Muscle layer of colon (tissue), 2 donors: ENCODE data around the gene KRTAP10-8.
"Not testable (repeated sequence)": the region's sequence is repeated elsewhere in the genome, so short reads cannot be mapped to it uniquely, and the experiment has no call there.

ENCODE experiments used
- H3K27ac ChIP-seq: one replicate; pipeline ENCODE4 v1.7.0; 2013; ENCODE audit warnings: low read depth, mild to moderate bottlenecking, low read length, moderate library complexity
- H3K27me3 ChIP-seq, 2 donors: one replicate each; pipeline ENCODE4 v1.7.0; 2013; ENCODE audit warnings: low read length in 2 of 2, mild to moderate bottlenecking in 2 of 2; ENCODE audit not compliant: insufficient read depth in 2 of 2, control insufficient read depth in 1 of 2
- H3K36me3 ChIP-seq: one replicate; pipeline ENCODE4 v1.7.0; 2013; ENCODE audit warnings: mild to moderate bottlenecking, low read length; ENCODE audit not compliant: insufficient read depth
- H3K4me1 ChIP-seq: one replicate; pipeline ENCODE4 v1.7.0; 2013; ENCODE audit warnings: mild to moderate bottlenecking, low read length; ENCODE audit not compliant: insufficient read depth
- H3K4me3 ChIP-seq, 2 donors: one replicate each; pipeline ENCODE4 v1.7.0; 2013; ENCODE audit warnings: low read length in 2 of 2, low read depth in 1 of 2, mild to moderate bottlenecking in 1 of 2, moderate library complexity in 1 of 2
- H3K9ac ChIP-seq: one replicate; pipeline ENCODE4 v1.7.0; 2013; ENCODE audit warnings: low read length
- H3K9me3 ChIP-seq: one replicate; pipeline ENCODE4 v1.7.0; 2013; ENCODE audit warnings: mild to moderate bottlenecking, low read length
- donor health status: abdominal sarcoma.
- donor health status: Adenocarcinoma of cecum.

Gene KRTAP10-8

DNA sequence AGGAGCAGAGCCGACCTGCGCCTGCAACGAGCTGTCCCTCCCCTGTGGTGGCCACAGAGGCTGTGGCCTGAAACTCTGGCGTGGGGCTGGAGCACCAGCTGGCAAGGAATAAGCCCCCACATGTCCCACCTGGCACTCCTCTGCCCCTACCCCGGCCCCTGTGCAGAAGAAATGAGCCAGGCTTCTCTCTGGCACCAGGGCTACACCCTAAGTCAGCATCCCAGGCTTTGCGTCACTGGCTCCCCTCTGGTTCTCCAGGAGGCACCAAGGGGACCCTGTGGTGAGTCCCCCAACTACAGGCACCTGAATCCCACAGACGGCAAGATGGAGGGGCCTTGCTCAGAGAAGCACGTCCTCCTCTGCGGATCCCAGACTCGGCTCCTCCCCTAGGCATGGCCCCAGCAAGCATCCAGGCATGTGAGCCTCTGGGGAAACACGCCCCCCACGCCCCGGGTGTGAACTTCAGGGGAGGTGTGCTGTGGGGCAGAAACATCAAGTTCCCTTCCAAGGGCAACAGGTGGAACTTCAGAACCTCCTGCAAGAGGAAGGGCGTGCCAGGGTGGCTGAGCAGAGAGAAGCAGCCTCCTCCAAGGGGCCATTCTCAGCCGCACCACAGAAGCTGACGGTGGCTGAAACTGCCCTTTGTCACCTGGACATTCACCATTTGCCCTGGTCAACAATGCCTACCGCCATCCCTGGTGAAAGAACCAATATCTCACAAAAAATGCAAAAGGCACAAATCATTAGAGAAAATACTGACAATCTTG lies 8.6 kb upstream of the KRTAP10-8 start:
- Histone ChIP-seq H3K27me3 (peaks cover 0 to 19% of the 10 kb centered on the region in 2 donors), H3K4me1 (no peaks in the 10 kb centered on the region), H3K27ac (no peak overlapping the region)

DNA sequence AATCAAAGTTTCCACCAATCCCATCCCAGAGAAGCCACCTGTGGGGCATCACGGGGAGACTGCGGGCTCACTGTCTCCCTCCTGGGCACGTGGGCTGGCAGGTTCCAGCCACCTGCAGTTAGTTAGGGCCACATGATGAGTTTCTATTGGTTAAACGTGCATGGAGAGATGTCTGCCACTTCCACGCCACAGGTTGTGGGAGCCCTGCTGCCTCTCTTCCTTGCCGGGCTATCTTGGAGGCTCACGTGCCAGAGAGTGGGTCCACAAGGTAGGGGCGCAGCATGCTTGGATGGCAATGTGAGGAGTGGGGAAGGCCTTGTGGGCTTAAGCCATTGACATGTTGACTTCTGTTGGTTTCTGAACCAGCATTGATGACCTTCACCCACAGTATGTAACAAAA lies 8.0 kb upstream of the KRTAP10-8 start:
- Histone ChIP-seq H3K36me3 (no peaks in the 10 kb centered on the region), H3K9me3 (peaks cover 7% of the 10 kb centered on the region), H3K27me3 (peaks cover 0 to 19% of the 10 kb centered on the region in 2 donors), H3K4me1 (no peaks in the 10 kb centered on the region), H3K9ac (no peak overlapping the region), H3K4me3 (no peak overlapping the region), H3K27ac (no peak overlapping the region)

More for the DNA sequence above, 8.6 kb upstream of the KRTAP10-8 start:
- Histone ChIP-seq H3K9ac (no peak overlapping the region), H3K9me3 (peaks cover 7% of the 10 kb centered on the region), H3K36me3 (no peaks in the 10 kb centered on the region), H3K4me3 (no peak overlapping the region)

DNA sequence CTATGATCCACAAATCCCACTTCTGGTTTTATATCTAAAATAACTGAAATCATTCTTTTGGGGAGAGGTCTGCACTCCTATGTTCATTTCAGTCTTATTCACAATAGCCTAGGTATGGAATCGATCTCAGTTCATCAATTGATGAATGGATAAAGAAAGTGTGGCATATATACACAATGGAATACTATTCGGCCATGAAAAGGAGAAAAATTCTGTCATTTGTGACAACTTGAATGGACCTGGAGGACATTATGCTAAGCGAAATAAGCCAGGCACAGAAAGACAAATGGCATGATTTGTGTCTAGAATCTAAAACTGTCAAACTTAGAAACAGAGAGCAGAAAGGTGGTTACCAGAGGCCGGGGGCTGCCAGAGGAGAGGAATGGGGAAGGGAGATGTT lies 5.4 kb upstream of the KRTAP10-8 start:
- H3K4me3 ChIP-seq, result no peak overlapping the region
- peaks cover 0 to 11% of the 10 kb centered on the region in 2 donors for H3K27me3 ChIP-seq
- no peaks in the 10 kb centered on the region for H3K36me3 ChIP-seq
- H3K9ac ChIP-seq, result no peak overlapping the region
- no peak overlapping the region for H3K27ac ChIP-seq
- H3K9me3 ChIP-seq, result peaks cover 7% of the 10 kb centered on the region
- no peaks in the 10 kb centered on the region for H3K4me1 ChIP-seq

DNA sequence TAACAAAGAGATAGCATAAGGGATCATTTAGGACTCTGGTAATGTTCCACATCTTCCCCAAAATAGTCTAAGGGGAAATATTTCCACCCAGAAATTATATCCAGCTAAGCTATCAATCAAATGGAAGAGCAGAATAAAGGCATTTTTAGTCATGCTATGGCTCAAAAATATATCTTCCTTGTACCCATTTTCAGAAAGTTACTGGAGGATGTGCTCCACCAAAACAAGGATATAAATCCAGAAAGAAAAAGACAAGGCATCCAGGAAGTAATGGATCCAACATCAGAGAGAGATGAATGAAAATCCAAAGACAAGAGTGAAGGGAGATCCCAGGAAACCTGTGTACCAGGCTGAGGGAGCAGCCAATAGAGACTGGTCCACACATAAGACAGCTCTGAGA lies 2.7 kb upstream of the KRTAP10-8 start:
- no peaks in the 10 kb centered on the region for H3K36me3 ChIP-seq
- no peak overlapping the region for H3K9ac ChIP-seq
- peaks cover 3% of the 10 kb centered on the region for H3K9me3 ChIP-seq
- no peak overlapping the region for H3K27ac ChIP-seq
- H3K27me3 ChIP-seq, result peaks cover 0 to 9% of the 10 kb centered on the region in 2 donors
- H3K4me3 ChIP-seq, result no peak overlapping the region
- H3K4me1 ChIP-seq, result no peaks in the 10 kb centered on the region

DNA sequence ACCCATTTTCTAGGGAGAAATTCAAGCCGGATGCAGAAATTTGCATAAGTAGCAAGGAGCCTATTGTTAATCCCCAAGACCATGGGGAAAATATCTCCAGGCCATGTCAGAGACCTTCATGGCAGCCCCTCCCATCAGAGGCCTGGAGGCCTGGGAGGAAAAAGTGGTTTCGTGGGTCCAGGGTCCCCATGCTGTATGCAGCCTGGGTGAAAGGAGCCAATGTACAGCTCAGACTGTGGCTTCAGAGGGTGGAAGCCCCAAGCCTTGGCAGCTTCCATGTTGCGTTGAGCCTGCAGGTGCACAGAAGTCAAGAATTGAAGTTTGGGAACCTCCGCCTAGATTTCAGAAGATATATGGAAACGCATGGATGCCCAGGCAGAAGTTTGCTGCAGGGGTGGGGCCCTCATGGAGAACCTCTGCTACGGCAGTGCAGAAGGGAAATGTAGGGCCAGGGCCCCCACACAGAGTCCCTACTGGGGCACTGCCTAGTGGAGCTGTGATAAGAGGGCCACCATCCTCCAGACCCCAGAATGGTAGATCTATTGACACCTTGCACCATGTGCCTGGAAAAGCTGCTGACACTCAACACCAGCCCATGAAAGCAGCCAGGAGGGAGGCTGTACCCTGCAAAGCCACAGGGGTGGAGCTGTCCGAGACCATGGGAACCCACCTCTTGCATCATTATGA lies 1.6 kb upstream of the KRTAP10-8 start:
- H3K9me3 ChIP-seq, H3K27ac ChIP-seq, H3K4me1 ChIP-seq, H3K4me3 ChIP-seq, H3K27me3 ChIP-seq, H3K36me3 ChIP-seq, H3K9ac ChIP-seq: not testable (repeated sequence)

DNA sequence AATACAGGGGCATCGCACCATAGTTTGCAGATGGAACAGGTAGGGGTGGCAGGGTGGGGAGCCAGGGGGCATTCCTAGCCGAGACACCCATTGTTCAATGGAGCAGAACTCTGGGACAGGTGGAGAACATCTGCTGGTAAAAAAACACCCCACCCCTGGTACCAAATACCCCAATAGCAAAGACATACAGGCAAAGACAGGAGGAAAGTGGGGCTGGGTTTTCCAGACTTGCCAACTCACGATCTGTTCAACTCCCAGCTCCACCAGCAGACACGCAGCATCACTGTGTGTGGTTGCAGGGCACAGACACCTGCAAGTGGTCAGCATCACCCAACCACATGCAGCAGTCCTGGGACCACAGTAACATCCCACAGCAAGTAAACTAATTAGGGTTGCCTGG lies 328 bp upstream of the KRTAP10-8 start:
- H3K36me3 ChIP-seq, result no peaks in the 10 kb centered on the region
- H3K27ac ChIP-seq, result no peak overlapping the region
- H3K4me3 ChIP-seq, result no peak overlapping the region
- H3K27me3 ChIP-seq, result peaks cover 0 to 14% of the 10 kb centered on the region in 2 donors
- H3K9ac ChIP-seq, result no peak overlapping the region
- H3K9me3 ChIP-seq, result no peaks in the 10 kb centered on the region
- H3K4me1 ChIP-seq, result no peaks in the 10 kb centered on the region

DNA sequence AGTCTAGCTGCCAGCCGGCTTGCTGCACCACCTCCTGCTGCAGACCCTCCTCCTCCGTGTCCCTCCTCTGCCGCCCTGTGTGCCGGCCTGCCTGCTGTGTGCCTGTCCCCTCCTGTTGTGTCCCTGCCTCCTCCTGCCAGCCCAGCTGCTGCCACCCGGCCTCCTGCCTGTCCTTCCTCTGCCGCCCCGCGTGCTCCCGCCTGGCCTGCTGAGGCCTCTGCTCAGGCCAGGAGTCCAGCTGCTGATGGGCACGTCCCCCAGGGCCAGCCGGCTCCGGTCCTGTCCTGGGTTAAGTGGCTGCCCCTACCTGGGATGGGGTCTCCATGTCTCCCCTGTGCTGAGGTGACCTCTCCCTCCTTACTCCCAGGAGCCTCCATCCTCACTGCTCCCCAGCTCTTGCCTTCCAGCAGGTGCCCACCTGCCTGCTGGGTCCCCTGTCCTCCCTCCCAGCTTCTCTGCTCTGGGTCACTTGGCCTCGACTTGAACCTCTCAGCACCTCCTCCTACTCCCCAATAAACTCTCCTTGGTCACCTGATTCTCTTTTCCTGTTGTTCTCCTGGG lies 870 bp downstream of the KRTAP10-8 start:
- Histone ChIP-seq H3K9me3 (no peaks in the 10 kb centered on the region), H3K27me3 (peaks cover 0 to 16% of the 10 kb centered on the region in 2 donors), H3K4me3 (no peak overlapping the region), H3K4me1 (no peaks in the 10 kb centered on the region), H3K36me3 (no peaks in the 10 kb centered on the region), H3K9ac (no peak overlapping the region), H3K27ac (no peak overlapping the region)

DNA sequence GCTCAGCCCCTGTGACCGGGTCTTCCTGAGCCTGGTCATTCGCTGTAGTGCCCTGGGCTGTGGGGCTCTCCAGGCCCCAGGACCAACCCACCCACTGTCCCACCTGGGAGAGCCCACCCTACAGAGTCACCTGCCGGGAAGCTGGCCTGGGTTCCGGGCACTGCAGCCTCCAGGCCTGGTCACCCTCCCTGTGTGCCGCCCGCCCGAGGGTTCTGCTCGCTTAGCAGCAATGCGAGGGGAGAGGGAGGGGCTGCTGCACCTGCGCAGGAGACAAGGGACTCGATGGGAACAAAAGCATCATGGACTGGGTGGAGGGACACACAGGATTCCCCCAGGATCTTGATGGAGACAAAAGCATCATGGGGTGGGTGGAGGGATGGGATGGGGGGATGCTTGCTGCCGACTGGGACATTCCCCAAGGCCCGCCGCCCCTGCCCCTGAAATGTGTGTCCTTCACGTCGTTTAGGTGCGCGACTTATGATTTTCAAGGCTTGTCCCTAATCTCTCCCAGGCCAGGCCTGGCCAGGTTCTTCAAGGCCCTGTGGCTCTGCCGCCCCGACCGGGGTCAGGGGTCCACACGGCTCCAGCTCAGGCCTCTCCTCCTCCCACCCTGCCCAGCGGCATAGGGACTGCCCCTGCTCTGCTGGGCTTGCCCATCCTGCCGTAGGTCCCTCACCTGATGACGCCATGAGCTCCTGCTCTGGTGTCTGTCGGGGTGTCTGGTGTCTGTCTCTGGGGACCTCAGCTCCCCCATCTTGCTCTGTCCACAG lies 1.7 kb downstream of the KRTAP10-8 start:
- H3K27ac ChIP-seq, result no peak overlapping the region
- no peak overlapping the region for H3K4me3 ChIP-seq
- no peak overlapping the region for H3K9ac ChIP-seq
- H3K9me3 ChIP-seq, result no peaks in the 10 kb centered on the region
- H3K4me1 ChIP-seq, result no peaks in the 10 kb centered on the region
- H3K27me3 ChIP-seq, result peaks cover 0 to 16% of the 10 kb centered on the region in 2 donors
- no peaks in the 10 kb centered on the region for H3K36me3 ChIP-seq

DNA sequence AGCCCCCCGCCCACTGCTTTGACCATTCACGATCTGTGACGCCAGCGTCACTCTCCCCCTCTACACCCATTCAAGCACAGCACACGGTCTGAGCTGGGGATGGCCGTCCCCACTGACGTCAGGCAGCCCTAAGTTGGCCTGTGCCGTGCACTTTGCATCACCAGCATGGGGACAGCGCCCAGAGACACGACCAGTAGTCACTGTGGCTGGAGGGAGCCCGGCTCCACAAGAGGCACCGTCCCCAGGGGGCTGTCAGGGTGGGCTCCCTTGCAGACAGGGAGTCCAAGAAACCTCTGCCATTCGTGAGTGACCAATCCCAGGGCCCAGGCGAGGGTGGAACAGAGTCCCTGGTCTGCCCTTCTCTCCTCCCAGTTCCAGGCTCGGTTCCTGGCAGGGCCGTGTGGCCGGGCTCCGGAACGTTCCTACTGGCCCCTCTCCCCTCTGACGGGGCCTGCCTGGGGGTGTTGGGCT lies 2.3 kb downstream of the KRTAP10-8 start:
- no peaks in the 10 kb centered on the region for H3K9me3 ChIP-seq
- no peaks in the 10 kb centered on the region for H3K4me1 ChIP-seq
- no peaks in the 10 kb centered on the region for H3K36me3 ChIP-seq
- no peak overlapping the region for H3K9ac ChIP-seq
- H3K4me3 ChIP-seq, result no peak overlapping the region
- H3K27ac ChIP-seq, result no peak overlapping the region
- H3K27me3 ChIP-seq, result peaks cover 0 to 16% of the 10 kb centered on the region in 2 donors

DNA sequence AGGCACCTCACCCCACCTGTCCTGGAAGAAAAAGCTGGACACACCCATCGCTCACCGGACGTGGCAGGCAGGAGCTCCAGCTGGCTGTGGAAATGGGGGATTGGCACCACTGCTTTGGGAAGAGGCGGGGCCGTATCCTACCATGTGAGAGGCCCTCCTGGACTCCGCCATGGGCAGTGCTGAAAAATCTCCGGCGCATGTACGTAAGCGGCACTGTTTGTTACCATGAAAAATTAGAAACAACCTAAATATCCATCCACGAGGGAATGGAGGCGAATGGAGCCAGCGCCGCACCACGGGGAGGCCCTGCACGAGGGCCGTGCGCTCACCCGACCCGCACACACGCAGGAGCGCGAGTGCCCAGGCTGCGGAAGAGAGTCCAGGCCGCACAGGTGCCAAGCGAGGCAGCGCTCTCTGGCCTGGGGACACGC lies 3.1 kb downstream of the KRTAP10-8 start:
- H3K4me3 ChIP-seq, result no peak overlapping the region
- no peak overlapping the region for H3K27ac ChIP-seq
- H3K9ac ChIP-seq, result no peak overlapping the region
- H3K9me3 ChIP-seq, result no peaks in the 10 kb centered on the region
- H3K36me3 ChIP-seq, result no peaks in the 10 kb centered on the region
- H3K4me1 ChIP-seq, result no peaks in the 10 kb centered on the region
- H3K27me3 ChIP-seq, result peaks cover 0 to 16% of the 10 kb centered on the region in 2 donors

DNA sequence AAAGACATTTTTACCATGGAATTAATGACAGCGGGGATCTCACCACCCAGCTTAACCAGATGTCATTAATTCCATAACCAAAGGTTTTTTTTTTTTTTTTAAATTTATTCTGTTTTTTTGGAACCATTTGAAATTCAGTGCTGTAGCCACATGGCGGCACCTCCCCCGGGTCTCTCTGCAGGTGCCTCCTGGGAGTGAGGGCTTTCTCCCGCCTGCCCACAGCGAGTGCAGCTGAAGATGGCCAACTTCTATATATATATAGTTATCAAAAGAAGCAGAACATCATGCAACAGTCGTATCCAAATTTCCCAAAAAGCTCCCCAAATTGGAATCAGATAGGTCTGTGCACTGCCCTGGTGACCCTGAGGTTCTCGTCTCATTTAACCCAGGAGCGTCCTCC lies 3.6 kb downstream of the KRTAP10-8 start:
- Histone ChIP-seq H3K4me3 (no peak overlapping the region), H3K27ac (no peak overlapping the region), H3K9ac (no peak overlapping the region), H3K4me1 (no peaks in the 10 kb centered on the region), H3K27me3 (peaks cover 0 to 16% of the 10 kb centered on the region in 2 donors), H3K36me3 (no peaks in the 10 kb centered on the region), H3K9me3 (no peaks in the 10 kb centered on the region)
